PC-9 (cell line): Measurements from ENCODE around the gene IL17RB.

Experiments used
- CTCF ChIP-seq: fragments of 200-600 bp; sonication (generic); conservative IDR thresholded peaks from 2 replicates; pipeline ENCODE4 v1.6.1; 2017; ENCODE audit warnings: mixed run types, antibody characterized with exemption, mild to moderate bottlenecking, moderate library complexity
- EZH2 ChIP-seq: fragments of 200-600 bp; sonication (generic); IDR thresholded peaks from 2 replicates; pipeline ENCODE4 v1.8.0; 2017; ENCODE audit warnings: antibody characterized with exemption, low read depth

GRCh38 chr3:53818221-53819162 is 27.9 kb upstream of the IL17RB start:
- no peak for TF ChIP-seq CTCF
- no peak for TF ChIP-seq EZH2
